A673 (cell line): ENCODE results near the gene FCN2. TPM values are rescaled to one million over a fixed set of nuclear protein-coding genes. Genes with fewer than 3 reads are reported as not detected.

Source experiments
- BruUV-seq: library from RNA; stranded (reverse); fragments of 400-500 nt; replicated peaks from 2 replicates; lab custom pipeline; 2021; lab: Mats Ljungman, UMichigan
- CTCF ChIA-PET: fragments of 300-600 bp; sonication (Branson Sonifier 250); formaldehyde crosslinking; loops from one replicate; lab custom pipeline; 2022; ENCODE audit warnings: antibody characterized with exemption; lab: Charles Lee
- POLR2A ChIA-PET: fragments of 300-600 bp; sonication (Branson Sonifier 250); formaldehyde crosslinking; loops from one replicate; lab custom pipeline; 2022; ENCODE audit warnings: antibody characterized with exemption; ENCODE audit not compliant: low non-redundant PET; lab: Charles Lee
- DNase-seq: peaks from one replicate; pipeline ENCODE4 v3.0.0-alpha.2; 2015; ENCODE audit warnings: low spot score
- H3K27ac ChIP-seq: fragments of 200-600 bp; sonication (generic); 2 replicates; pipeline ENCODE4 v1.5.1; 2016; ENCODE audit warnings: mixed run types, low read depth, mild to moderate bottlenecking, mixed read lengths, antibody characterized with exemption, low read length; ENCODE audit not compliant: poor library complexity, severe bottlenecking
- H3K27me3 ChIP-seq: fragments of 200-600 bp; sonication (generic); replicated peaks from 2 replicates; pipeline ENCODE4 v1.6.1; 2017; ENCODE audit warnings: mixed run types, low read depth, mild to moderate bottlenecking, mixed read lengths, antibody characterized with exemption, low read length; ENCODE audit not compliant: insufficient read depth, poor library complexity
- H3K36me3 ChIP-seq: fragments of 200-600 bp; sonication (generic); 2 replicates; pipeline ENCODE4 v1.6.1; 2016; ENCODE audit warnings: mixed run types, mild to moderate bottlenecking, mixed read lengths, antibody characterized with exemption, low read length; ENCODE audit not compliant: insufficient read depth, poor library complexity, severe bottlenecking
- H3K4me1 ChIP-seq: fragments of 200-600 bp; sonication (generic); 2 replicates; pipeline ENCODE4 v1.6.1; 2017; ENCODE audit warnings: mixed run types, mild to moderate bottlenecking, mixed read lengths, antibody characterized with exemption, low read length; ENCODE audit not compliant: insufficient read depth, poor library complexity, severe bottlenecking
- H3K4me3 ChIP-seq: fragments of 200-600 bp; sonication (generic); 2 replicates; pipeline ENCODE4 v1.5.1; 2016; ENCODE audit warnings: low read depth, mixed run types, mild to moderate bottlenecking, mixed read lengths, low read length; ENCODE audit not compliant: poor library complexity, severe bottlenecking
- H3K9me3 ChIP-seq: fragments of 200-600 bp; sonication (generic); 2 replicates; pipeline ENCODE4 v1.6.1; 2016; ENCODE audit warnings: mixed run types, low read depth, mild to moderate bottlenecking, mixed read lengths, antibody characterized with exemption, low read length; ENCODE audit not compliant: poor library complexity, severe bottlenecking
- EZH2 ChIP-seq: fragments of 200-600 bp; sonication (generic); IDR thresholded peaks from 2 replicates; pipeline ENCODE4 v1.6.1; 2017; ENCODE audit warnings: borderline replicate concordance, low read depth, mild to moderate bottlenecking, mixed read lengths, antibody characterized with exemption, low read length; ENCODE audit not compliant: poor library complexity, severe bottlenecking
- intact Hi-C: fragments of 100-400 bp; cut with micrococcal nuclease; formaldehyde crosslinking; loops from one replicate; pipeline ENCODE4 v1.10.0; 2022; ENCODE audit not compliant: unreplicated experiment
- total RNA-seq: library from RNA; stranded (reverse); gene quantifications from 2 replicates; pipeline ENCODE4 v1.2.3, GENCODE V29; 2021
- TF ChIP-seq, protein P1 (sequence below): fragments of 300-800, 200-600 bp; sonication (generic); conservative IDR thresholded peaks from 2 replicates; pipeline ENCODE4 v1.5.1; 2017; ENCODE audit warnings: low read depth, mild to moderate bottlenecking, antibody characterized with exemption, low read length, moderate library complexity, mixed read lengths

FCN2 gene
- total RNA-seq, 1 experiment from 2014 or later: not detected

DNA sequence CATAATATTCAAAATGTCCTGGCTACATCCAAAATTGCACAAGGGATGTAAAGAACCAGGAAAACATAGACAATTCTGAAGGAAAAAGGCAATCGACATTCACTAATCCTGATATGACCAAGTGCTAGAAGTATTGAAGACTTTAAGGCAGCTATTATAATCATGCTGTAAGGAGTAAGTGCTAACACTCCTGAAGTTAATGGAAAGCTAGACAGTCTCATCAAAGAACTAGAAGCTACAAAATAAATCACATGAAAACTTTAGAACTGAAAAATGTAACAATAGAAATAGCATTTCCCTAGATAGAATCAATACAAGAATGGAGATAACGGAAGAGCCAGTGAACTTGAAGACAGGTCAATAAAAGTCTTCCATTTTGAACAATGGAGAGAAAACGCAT is 18.6 kb downstream of the FCN2 start:
- no TSS peak for BruUV-seq
- H3K36me3 ChIP-seq: no peaks in the 10 kb centered on the region
- CTCF ChIA-PET: no interaction called here
- intact Hi-C loops: no loop called here
- POLR2A ChIA-PET: no interaction called here
- H3K4me1 ChIP-seq: peaks cover 20% of the 10 kb centered on the region
- no peak overlapping the region for H3K27ac ChIP-seq
- TF ChIP-seq EZH2: no peak
- TF ChIP-seq, protein P1, sequence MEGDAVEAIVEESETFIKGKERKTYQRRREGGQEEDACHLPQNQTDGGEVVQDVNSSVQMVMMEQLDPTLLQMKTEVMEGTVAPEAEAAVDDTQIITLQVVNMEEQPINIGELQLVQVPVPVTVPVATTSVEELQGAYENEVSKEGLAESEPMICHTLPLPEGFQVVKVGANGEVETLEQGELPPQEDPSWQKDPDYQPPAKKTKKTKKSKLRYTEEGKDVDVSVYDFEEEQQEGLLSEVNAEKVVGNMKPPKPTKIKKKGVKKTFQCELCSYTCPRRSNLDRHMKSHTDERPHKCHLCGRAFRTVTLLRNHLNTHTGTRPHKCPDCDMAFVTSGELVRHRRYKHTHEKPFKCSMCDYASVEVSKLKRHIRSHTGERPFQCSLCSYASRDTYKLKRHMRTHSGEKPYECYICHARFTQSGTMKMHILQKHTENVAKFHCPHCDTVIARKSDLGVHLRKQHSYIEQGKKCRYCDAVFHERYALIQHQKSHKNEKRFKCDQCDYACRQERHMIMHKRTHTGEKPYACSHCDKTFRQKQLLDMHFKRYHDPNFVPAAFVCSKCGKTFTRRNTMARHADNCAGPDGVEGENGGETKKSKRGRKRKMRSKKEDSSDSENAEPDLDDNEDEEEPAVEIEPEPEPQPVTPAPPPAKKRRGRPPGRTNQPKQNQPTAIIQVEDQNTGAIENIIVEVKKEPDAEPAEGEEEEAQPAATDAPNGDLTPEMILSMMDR: no peak
- H3K9me3 ChIP-seq: no peaks in the 10 kb centered on the region
- no peaks in the 10 kb centered on the region for H3K27me3 ChIP-seq
- no peak for DNase-seq
- no peak overlapping the region for H3K4me3 ChIP-seq

DNA sequence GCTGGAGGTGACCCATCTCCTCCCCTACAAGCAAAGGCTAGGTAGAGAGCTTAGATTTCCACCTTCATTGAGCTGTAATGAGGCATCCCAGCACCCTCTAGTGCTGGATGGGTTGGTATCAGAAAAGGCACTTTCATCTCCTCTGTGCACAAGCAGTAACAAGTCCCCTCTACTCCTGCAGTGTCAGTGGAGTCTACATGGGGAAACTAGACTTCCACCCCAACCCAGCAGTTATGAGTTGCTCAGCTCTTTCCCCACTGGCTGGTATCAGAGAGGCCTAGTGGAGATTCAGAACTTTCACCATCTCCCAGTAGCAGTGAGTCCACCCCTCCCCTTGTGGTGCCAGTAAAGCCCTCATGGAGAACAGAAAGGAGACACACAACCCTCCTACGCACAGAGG is 19.2 kb downstream of the FCN2 start:
- peaks cover 19% of the 10 kb centered on the region for H3K4me1 ChIP-seq
- intact Hi-C loops: no loop called here
- ChIA-PET CTCF (no interaction called here), POLR2A (no interaction called here)
- no peak for TF ChIP-seq EZH2
- TF ChIP-seq, protein P1: no peak
- no TSS peak for BruUV-seq
- no peak overlapping the region for H3K4me3 ChIP-seq
- no peaks in the 10 kb centered on the region for H3K9me3 ChIP-seq
- H3K27ac ChIP-seq: no peak overlapping the region
- H3K36me3 ChIP-seq: no peaks in the 10 kb centered on the region
- no peak for DNase-seq
- no peaks in the 10 kb centered on the region for H3K27me3 ChIP-seq

DNA sequence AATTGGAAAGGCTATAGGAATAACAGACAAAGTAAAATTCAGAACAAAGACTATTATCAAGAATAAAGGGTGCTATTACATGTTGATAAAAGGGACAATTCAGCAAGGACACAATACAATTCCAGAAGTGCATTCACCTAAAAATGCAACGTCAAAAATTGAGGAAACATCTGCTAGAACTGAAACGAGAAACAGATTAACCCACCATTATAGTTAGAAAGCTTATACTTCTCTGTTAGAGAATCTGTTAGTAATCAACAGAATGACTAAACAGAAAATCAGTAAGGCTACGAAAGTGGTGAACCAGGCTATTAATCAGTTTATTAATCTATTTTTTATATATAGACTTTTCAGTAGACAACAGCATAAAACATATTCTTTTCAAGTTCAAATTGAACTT is 22.3 kb downstream of the FCN2 start:
- no peak for TF ChIP-seq EZH2
- TF ChIP-seq, protein P1: no peak
- CTCF ChIA-PET: no interaction called here
- H3K36me3 ChIP-seq: no peaks in the 10 kb centered on the region
- no peak overlapping the region for H3K27ac ChIP-seq
- H3K9me3 ChIP-seq: no peaks in the 10 kb centered on the region
- POLR2A ChIA-PET: no interaction called here
- H3K27me3 ChIP-seq: no peaks in the 10 kb centered on the region
- no TSS peak for BruUV-seq
- no peak overlapping the region for H3K4me3 ChIP-seq
- intact Hi-C loops: no loop called here
- DNase-seq: no peak
- H3K4me1 ChIP-seq: no peaks in the 10 kb centered on the region
